ENCODE measurements around the gene PITRM1. TPM values are rescaled to one million over a fixed set of nuclear protein-coding genes. Genes with fewer than 3 reads are reported as not detected.

PITRM1 gene
- total and polyA plus RNA-seq, 2 donors (not counting 3 experiments of a cell fraction or from before 2014, with no cell fraction given), result 83.2 to 145 TPM

DNA sequence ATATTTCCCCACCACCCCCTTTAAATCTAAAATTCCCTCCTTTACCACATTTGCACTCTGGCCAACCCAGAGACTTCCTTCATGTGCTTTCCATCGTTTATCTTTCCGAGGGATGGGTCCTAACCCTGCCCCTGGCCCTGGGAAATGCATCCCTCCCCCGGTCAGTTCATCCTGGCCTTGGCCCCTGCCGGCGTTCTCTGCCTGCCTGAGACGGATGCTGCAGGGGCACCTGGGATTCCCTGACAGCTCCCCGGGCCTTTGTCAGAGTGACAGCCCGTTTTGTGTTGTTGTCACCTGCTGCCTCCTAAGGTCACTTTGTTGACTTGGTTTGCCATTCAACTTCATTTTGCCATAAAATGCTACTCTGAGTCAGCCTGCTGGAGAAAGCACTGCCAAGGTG, 34.8 kb upstream of the PITRM1 start:
- FAIRE-seq, result no peak
- dilution Hi-C loops (cut with MboI; ENCODE audit: extremely low pct_ligation_motif_present, low sequenced_read_pairs), result no loop called here
- CTCF ChIA-PET, result interaction anchor here (1.0 to 1.3 kb wide), 2 partner anchors 9 to 14 kb away, joined by 3 read pairs; no protein-coding TSS in a partner anchor
- intact Hi-C loops (cut with micrococcal nuclease), result no loop called here
- no peaks in the 10 kb centered on the region for H3K4me1 ChIP-seq (ENCODE audit: control insufficient read depth, extremely low read depth, insufficient read depth, low read length)
- no peaks in the 10 kb centered on the region for H3K36me3 ChIP-seq (ENCODE audit: control insufficient read depth in 2 of 2, extremely low read depth in 1 of 2, insufficient read depth in 2 of 2, low read length in 2 of 2)
- H2AFZ ChIP-seq (ENCODE audit: low read depth, low read length), result no peak overlapping the region
- H3K4me3 ChIP-seq (replicated peaks in 1 of 3; ENCODE audit: insufficient read depth in 1 of 3, low read depth in 1 of 3, low read length in 3 of 3), result no peak overlapping the region
- no peaks in the 10 kb centered on the region for H3K79me2 ChIP-seq (ENCODE audit: control insufficient read depth, insufficient read depth, low read length)
- H3K9ac ChIP-seq (replicated peaks; ENCODE audit: extremely low read depth, insufficient read depth, low read length), result no peak overlapping the region
- TF ChIP-seq GATA2 (IDR thresholded peaks at IDR 0.05; ENCODE audit: insufficient read depth, insufficient read length, low read depth, low read length), result no peak
- TF ChIP-seq, protein P1, sequence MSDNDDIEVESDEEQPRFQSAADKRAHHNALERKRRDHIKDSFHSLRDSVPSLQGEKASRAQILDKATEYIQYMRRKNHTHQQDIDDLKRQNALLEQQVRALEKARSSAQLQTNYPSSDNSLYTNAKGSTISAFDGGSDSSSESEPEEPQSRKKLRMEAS (IDR thresholded peaks at IDR 0.05; ENCODE audit: insufficient read depth, insufficient read length), result no peak
- no peak for TF ChIP-seq POLR2A (IDR thresholded peaks at IDR 0.05; ENCODE audit: low read depth, low read length)
- TF ChIP-seq POLR2AphosphoS5 (IDR thresholded peaks at IDR 0.05; ENCODE audit: insufficient read depth, low read depth, low read length), result no peak
- TF ChIP-seq FOS (IDR thresholded peaks at IDR 0.05; ENCODE audit: borderline replicate concordance, insufficient read depth, low read length), result no peak
- TF ChIP-seq, protein P2, sequence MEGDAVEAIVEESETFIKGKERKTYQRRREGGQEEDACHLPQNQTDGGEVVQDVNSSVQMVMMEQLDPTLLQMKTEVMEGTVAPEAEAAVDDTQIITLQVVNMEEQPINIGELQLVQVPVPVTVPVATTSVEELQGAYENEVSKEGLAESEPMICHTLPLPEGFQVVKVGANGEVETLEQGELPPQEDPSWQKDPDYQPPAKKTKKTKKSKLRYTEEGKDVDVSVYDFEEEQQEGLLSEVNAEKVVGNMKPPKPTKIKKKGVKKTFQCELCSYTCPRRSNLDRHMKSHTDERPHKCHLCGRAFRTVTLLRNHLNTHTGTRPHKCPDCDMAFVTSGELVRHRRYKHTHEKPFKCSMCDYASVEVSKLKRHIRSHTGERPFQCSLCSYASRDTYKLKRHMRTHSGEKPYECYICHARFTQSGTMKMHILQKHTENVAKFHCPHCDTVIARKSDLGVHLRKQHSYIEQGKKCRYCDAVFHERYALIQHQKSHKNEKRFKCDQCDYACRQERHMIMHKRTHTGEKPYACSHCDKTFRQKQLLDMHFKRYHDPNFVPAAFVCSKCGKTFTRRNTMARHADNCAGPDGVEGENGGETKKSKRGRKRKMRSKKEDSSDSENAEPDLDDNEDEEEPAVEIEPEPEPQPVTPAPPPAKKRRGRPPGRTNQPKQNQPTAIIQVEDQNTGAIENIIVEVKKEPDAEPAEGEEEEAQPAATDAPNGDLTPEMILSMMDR (IDR thresholded peaks at IDR 0.05; ENCODE audit: extremely low read depth in 1 of 2, insufficient read depth in 1 of 2, low read depth in 1 of 2, low read length in 2 of 2), result no peak
- BruUV-seq (replicated peaks), result no TSS peak
- no peaks in the 10 kb centered on the region for H4K20me1 ChIP-seq (replicated peaks; ENCODE audit: control insufficient read depth, extremely low read depth, insufficient read depth, low read length)
- peaks cover 6 to 12% of the 10 kb centered on the region in 2 experiments for H3K27me3 ChIP-seq (ENCODE audit: control insufficient read depth in 2 of 2, insufficient read depth in 2 of 2, low read length in 2 of 2)
- no peak overlapping the region for H3K27ac ChIP-seq (ENCODE audit: insufficient read depth, low read depth, low read length)
- POLR2A ChIA-PET, result no interaction called here
- no peaks in the 10 kb centered on the region for H3K9me1 ChIP-seq (replicated peaks; ENCODE audit: control insufficient read depth, extremely low read depth, insufficient read depth, low read length)
- no peak for DNase-seq (ENCODE audit: low read depth, low spot score)
- no peak overlapping the region for H3K4me2 ChIP-seq (ENCODE audit: insufficient read depth, low read length)
- no peaks in the 10 kb centered on the region for H3K9me3 ChIP-seq (replicated peaks; ENCODE audit: control insufficient read depth, insufficient read depth, low read length)

All from endothelial cell of umbilical vein (primary cell).